Smooth muscle cell (in vitro differentiated cells): ENCODE results near the gene ST8SIA6. TPM values are rescaled to one million over a fixed set of nuclear protein-coding genes. Genes with fewer than 3 reads are reported as not detected.
"Not testable (repeated sequence)": the region's sequence is repeated elsewhere in the genome, so short reads cannot be mapped to it uniquely, and the experiment has no call there.

Experiments
- DNase-seq: peaks from one replicate; lab custom pipeline; 2025; ENCODE audit not compliant: unreplicated experiment; lab: John Stamatoyannopoulos, UW
- H2AFZ ChIP-seq: fragments of 200-600 bp; sonication (generic); 2 replicates; pipeline ENCODE4 v1.6.0; 2016; ENCODE audit warnings: antibody characterized with exemption, low read depth, mild to moderate bottlenecking
- H3F3A ChIP-seq: fragments of 200-600 bp; sonication (generic); 2 replicates; pipeline ENCODE4 v1.6.0; 2017; ENCODE audit warnings: antibody characterized with exemption, low read depth
- H3K27ac ChIP-seq: fragments of 200-600 bp; sonication (generic); 2 replicates; pipeline ENCODE4 v1.5.1; 2016; ENCODE audit warnings: low read depth, mild to moderate bottlenecking
- H3K27me3 ChIP-seq: fragments of 200-600 bp; sonication (generic); 2 replicates; pipeline ENCODE4 v1.6.1; 2016; ENCODE audit warnings: low read depth, mild to moderate bottlenecking
- H3K36me3 ChIP-seq: fragments of 200-600 bp; sonication (generic); 2 replicates; pipeline ENCODE4 v1.5.1; 2016; ENCODE audit warnings: low read depth
- H3K4me1 ChIP-seq: fragments of 200-600 bp; sonication (generic); 2 replicates; pipeline ENCODE4 v1.5.1; 2016; ENCODE audit warnings: low read depth
- H3K4me2 ChIP-seq: fragments of 200-600 bp; sonication (generic); 2 replicates; pipeline ENCODE4 v1.6.0; 2016; ENCODE audit warnings: mild to moderate bottlenecking
- H3K4me3 ChIP-seq: fragments of 200-600 bp; sonication (generic); 2 replicates; pipeline ENCODE4 v1.5.1; 2016; ENCODE audit warnings: mild to moderate bottlenecking
- H3K79me2 ChIP-seq: fragments of 200-600 bp; sonication (generic); 2 replicates; pipeline ENCODE4 v1.6.0; 2016; ENCODE audit warnings: low read depth, mild to moderate bottlenecking
- H3K9ac ChIP-seq: fragments of 200-600 bp; sonication (generic); 2 replicates; pipeline ENCODE4 v1.6.0; 2016; ENCODE audit warnings: low read depth
- H3K9me3 ChIP-seq: fragments of 200-600 bp; sonication (generic); replicated peaks from 2 replicates; pipeline ENCODE4 v1.5.1; 2016; ENCODE audit warnings: low read depth
- H4K20me1 ChIP-seq: fragments of 200-600 bp; sonication (generic); 2 replicates; pipeline ENCODE4 v1.6.0; 2016; ENCODE audit warnings: low read depth
- CTCF ChIP-seq: fragments of 200-600 bp; sonication (generic); IDR thresholded peaks from 2 replicates; pipeline ENCODE4 v1.5.1; 2017; ENCODE audit warnings: borderline replicate concordance, mild to moderate bottlenecking, antibody characterized with exemption; ENCODE audit not compliant: insufficient read depth, poor library complexity, severe bottlenecking
- WGBS: methylation state at CpG from one replicate; pipeline ENCODE4 v1.1.7; 2016; ENCODE audit warnings: low lambda C conversion rate; 5-methylcytosine and 5-hydroxymethylcytosine counted together
- polyA plus RNA-seq: library from polyadenylated mRNA; unstranded; fragments of >200 nt; fragmentation: Nextera tagmentation; extraction: Ambion mirVana; gene quantifications from 2 replicates; pipeline ENCODE4 v1.2.1, GENCODE V29; 2016
- total RNA-seq: library from RNA; depleted of rRNA; stranded (reverse); fragments of >200 nt; gene quantifications from 2 replicates; pipeline ENCODE4 v1.2.3, GENCODE V29; 2014

ST8SIA6 gene
- total and polyA plus RNA-seq, 2 experiments from 2014 or later, result 0.24 TPM; not detected in 1

- H3F3A ChIP-seq, result no peaks in the 10 kb centered on the region
Measured at GRCh38 chr10:17326377-17326776, 128.0 kb downstream of the ST8SIA6 start.

GRCh38 chr10:17321957-17322356 is 132.4 kb downstream of the ST8SIA6 start:
- H3K9ac ChIP-seq, H3K9me3 ChIP-seq, H3F3A ChIP-seq, H4K20me1 ChIP-seq, H3K4me1 ChIP-seq, H3K36me3 ChIP-seq, H3K27me3 ChIP-seq, H3K27ac ChIP-seq, H3K79me2 ChIP-seq, H3K4me2 ChIP-seq, H2AFZ ChIP-seq, DNase-seq, H3K4me3 ChIP-seq: not testable (repeated sequence)
- 88% methylated on average over 3 of the region's 3 CpGs for WGBS

More at GRCh38 chr10:17326377-17326776, 128.0 kb downstream of the ST8SIA6 start:
- no peak overlapping the region for H3K4me3 ChIP-seq
- H3K79me2 ChIP-seq, result no peaks in the 10 kb centered on the region
- no peaks in the 10 kb centered on the region for H4K20me1 ChIP-seq
- WGBS, result 88% methylated on average over 4 of the region's 4 CpGs
- H3K27me3 ChIP-seq, result peaks cover 6% of the 10 kb centered on the region
- no peak for TF ChIP-seq CTCF
- no peak overlapping the region for H3K4me2 ChIP-seq
- DNase-seq, result no peak
- no peaks in the 10 kb centered on the region for H3K4me1 ChIP-seq
- H3K9me3 ChIP-seq, result no peaks in the 10 kb centered on the region
- no peak overlapping the region for H2AFZ ChIP-seq
- no peaks in the 10 kb centered on the region for H3K36me3 ChIP-seq
- H3K9ac ChIP-seq, result no peak overlapping the region
- no peak overlapping the region for H3K27ac ChIP-seq

- H4K20me1 ChIP-seq, result no peaks in the 10 kb centered on the region
- no peak for TF ChIP-seq CTCF
- no peak overlapping the region for H3K4me2 ChIP-seq
- H2AFZ ChIP-seq, result no peak overlapping the region
- H3K36me3 ChIP-seq, result no peaks in the 10 kb centered on the region
- H3K79me2 ChIP-seq, result no peaks in the 10 kb centered on the region
- no peak overlapping the region for H3K27ac ChIP-seq
- no peak overlapping the region for H3K4me3 ChIP-seq
- 77% methylated on average over 1 of the region's 1 CpG for WGBS
- DNase-seq, result no peak
- H3K9ac ChIP-seq, result no peak overlapping the region
- no peaks in the 10 kb centered on the region for H3K9me3 ChIP-seq
- H3K27me3 ChIP-seq, result peaks cover 4% of the 10 kb centered on the region
- H3F3A ChIP-seq, result no peaks in the 10 kb centered on the region
- no peaks in the 10 kb centered on the region for H3K4me1 ChIP-seq
Measured at GRCh38 chr10:17316488-17317170, 137.8 kb downstream of the ST8SIA6 start.

GRCh38 chr10:17309435-17309834 is 145.0 kb downstream of the ST8SIA6 start:
- Histone ChIP-seq H3K79me2 (no peaks in the 10 kb centered on the region), H3K9ac (no peak overlapping the region), H2AFZ (no peak overlapping the region), H3K27me3 (no peaks in the 10 kb centered on the region), H3K27ac (no peak overlapping the region), H3K4me1 (no peaks in the 10 kb centered on the region), H4K20me1 (no peaks in the 10 kb centered on the region), H3K9me3 (no peaks in the 10 kb centered on the region), H3K4me3 (no peak overlapping the region), H3K36me3 (no peaks in the 10 kb centered on the region), H3F3A (no peaks in the 10 kb centered on the region), H3K4me2 (no peak overlapping the region)
- DNase-seq, result no peak
- TF ChIP-seq CTCF, result no peak
- 99% methylated on average over 2 of the region's 2 CpGs for whole genome bisulfite sequencing
